COLO668 (cell line): ENCODE data around the gene CTSE.
A peak's percentile ranks its signal among the peaks of the same experiment; 100 is the strongest.

Experiments
- DNase-seq: peaks from one replicate; lab custom pipeline; 2025; ENCODE audit not compliant: unreplicated experiment; lab: John Stamatoyannopoulos, UW

Gene CTSE

GRCh38 chr1:205973377-205974232, 50.1 kb downstream of the CTSE start:
- no peak for DNase-seq

DNA sequence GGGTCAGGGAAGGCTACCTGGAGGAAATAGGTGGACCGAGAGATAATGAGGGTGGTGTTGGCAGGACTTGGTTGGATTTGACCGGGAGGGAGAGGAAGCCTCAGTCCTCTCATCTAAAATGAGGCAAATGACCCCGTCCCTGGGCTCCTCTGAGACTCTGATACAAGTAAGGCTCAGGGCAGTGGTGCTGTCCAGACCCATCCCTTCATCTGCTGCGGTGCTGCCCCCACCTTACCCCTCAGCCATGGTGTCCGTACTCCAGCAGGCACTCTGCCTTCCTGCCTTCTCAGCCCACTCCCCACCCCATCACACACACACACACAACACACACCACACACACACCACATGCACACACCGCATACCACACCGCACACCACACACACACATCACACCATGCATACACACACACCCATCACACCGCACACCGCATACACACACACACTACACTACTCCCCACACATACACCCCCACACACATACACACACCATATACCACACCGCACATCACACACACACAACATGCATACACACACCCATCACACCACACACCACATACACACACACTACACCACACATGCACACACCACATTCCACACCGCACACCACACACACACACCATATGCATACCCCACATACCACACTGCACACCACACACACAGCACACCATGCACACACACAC, 51.1 kb downstream of the CTSE start:
- DNase-seq: no peak

DNA sequence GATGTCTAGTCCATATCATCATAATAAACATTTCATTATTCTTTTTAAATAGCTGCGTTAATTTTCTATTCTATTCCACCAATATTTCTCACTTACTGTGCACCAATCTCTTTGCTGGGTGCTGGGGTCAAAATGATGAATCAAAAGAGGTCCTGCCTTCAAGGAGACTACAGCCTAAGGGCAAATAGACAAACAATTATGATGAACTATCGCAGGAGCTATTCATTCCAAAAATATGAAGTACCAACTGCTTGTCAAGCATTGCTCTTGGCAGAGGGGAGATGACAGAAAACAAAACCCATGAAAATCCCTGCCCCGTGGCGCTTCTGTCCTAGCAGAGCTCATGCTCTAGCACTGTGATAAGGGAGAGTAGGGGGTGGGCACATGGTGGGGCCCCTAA, 51.6 kb downstream of the CTSE start:
- no peak for DNase-seq

DNA sequence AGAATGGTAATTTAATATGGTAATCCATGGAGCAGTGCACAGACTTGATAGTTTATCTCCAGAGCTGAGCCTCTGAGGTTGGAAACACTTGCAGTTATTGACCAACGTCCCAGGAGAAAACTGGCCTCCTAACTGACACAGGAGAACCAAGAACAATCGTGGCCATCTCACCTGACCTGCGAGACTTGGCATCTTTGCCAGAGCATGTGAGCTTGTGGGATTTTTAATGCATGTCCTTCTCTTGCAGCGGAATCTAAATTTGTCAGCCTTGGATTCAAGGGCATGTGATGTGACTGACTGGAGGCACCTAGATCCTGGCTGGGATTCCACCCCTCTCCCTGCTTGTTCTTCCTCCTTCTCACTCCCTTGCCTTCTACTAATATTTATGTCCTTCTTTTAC, 52.6 kb downstream of the CTSE start:
- no peak for DNase-seq

- no peak for DNase-seq
Measured at GRCh38 chr1:205970486-205970885, 53.2 kb downstream of the CTSE start.

- DNase-seq: no peak
Measured at GRCh38 chr1:205969229-205969628, 54.5 kb downstream of the CTSE start.

DNA sequence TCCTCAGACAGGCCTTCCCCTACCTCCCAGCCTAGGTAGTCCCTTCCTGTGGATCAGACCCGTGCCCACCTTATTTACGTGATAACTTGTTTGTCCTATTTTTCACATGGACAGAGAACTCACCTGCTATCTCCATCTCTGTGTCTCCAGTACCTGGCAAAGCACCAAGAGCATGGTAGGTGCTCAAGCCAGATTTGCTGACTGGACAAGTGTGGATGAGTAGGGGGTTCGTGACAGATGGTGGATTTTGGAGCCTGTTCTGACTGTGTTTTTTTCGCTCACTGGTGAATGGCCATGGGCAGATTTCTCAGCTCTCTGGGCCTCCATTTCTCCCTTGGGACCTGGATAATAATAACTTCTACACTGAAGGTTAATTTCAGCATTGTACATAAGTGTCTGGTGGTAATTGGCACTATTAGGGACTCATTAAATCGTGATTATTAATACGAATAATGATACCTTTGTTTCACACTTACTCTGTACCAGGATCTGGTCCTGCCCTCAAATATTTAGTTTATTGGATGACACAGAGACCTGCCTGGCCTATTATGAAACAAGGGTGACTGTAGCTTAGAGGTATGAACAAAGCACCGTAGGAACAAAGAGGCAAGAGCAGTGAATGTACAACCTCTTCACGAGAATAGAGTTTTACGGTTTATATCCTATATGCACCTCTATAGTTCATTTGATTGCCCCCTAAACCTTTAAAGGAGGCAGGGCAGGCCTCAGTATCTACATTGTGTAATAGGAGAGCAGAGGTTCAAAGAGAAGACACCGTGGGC, 56.0 kb downstream of the CTSE start:
- DNase-seq: no peak

DNA sequence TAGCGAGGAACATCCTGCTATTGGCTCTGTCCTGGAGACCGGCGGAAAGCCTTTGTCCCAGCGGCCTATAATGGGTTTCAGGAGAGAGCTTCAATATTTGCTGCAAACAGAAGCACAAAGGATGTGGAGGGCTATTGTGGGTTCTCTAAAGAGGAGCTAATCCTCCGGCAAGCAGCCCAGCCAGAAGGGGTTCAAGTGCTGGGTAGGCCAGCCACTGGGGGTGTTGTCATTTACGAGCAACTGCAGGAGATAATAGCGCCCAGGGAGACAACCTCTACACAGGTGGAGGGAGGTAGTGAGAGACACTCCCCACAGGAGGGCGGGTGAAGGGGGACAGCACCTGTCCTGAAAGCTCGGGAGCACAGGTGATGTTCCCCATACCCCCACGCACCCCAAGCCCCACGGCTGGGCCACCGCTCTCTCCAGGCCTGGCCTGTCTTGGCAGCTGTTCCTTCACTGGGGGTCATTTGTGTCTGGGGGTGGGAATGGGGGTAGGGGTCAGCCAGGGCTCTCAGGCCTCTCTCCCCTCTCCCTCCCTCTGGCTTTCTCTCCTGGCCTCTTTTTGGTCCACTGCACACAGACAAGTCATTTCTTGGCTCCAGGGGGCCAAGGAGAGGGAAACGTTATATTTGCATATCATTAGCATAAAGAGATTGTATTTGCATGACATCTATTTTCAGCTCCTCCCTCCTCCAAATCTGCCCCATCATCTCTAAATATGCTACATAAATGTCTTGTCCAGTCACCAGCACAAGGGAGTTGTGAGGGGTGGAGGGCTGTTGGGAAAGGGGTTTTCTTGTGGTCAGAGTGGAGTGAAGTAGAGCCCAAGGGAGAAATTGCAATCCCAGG, 58.4 kb downstream of the CTSE start:
- peak; percentile 95 for DNase-seq

- DNase-seq: no peak
Measured at GRCh38 chr1:205963352-205964155, 60.1 kb downstream of the CTSE start.

DNA sequence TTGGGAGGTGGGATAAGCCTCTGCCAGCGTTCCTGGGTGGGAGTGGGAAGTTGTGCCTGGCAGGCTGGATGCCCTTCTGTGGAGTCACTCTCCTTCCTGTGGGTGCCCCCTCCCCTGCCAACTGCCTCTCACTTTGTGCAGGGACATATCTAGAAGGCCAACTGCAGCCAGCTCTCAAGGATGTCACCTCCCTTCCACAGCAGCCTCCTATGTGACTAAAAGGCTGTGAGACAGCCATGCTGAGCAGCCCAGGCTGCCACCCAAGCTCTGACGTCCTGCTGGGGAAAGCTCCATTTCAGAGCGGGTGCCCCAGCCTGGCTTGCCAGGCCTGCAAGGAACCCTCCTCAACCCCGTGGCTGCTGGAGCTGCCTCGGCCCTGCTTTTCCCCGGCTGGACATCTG, 60.9 kb downstream of the CTSE start:
- DNase-seq: no peak

- DNase-seq: no peak
Measured at GRCh38 chr1:205961991-205962820, 61.5 kb downstream of the CTSE start.

- DNase-seq: no peak
Measured at GRCh38 chr1:205961405-205961804, 62.3 kb downstream of the CTSE start.

DNA sequence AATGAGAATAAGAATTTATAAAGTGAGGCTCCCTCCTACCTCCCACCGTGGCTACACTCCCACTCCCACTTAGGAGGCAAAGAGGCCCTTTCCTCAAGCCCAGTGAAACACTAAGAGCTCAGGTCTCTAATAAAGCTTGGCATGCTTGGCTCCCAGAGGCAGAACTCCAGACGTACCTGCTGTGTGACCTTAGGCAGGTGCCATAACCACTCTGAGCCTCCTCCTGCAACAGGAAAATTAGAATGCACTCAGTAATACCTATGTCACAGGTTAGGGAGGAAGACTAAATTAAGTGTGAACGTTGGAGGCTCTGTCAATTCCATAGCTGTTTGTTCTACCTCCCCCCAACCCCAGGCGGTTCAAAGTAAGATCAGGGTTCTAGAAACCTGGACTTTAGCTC, 63.9 kb downstream of the CTSE start:
- DNase-seq: no peak
